Loucy (cell line): Measurements from ENCODE around the gene LOC101059915.

Source experiments
- CTCF ChIP-seq: fragments of 200-600 bp; sonication (generic); conservative IDR thresholded peaks from 2 replicates; pipeline ENCODE4 v1.5.1; 2014; ENCODE audit warnings: mild to moderate bottlenecking, antibody characterized with exemption, low read length
- EZH2phosphoT487 ChIP-seq: fragments of 200-600 bp; IDR thresholded peaks from 2 replicates; pipeline ENCODE4 v1.6.1; 2018; ENCODE audit warnings: antibody characterized with exemption, mild to moderate bottlenecking, moderate library complexity, borderline replicate concordance

- TF ChIP-seq CTCF, result no peak
- no peak for TF ChIP-seq EZH2phosphoT487
Observed at GRCh38 chrX:71659959-71660358, 7.4 kb upstream of the LOC101059915 start.
